ENCODE results near the gene CACNA1D.

CACNA1D gene

GRCh38 chr3:53764026-53764775 is 269.8 kb downstream of the CACNA1D start:
- DNase-seq, result no peak

DNA sequence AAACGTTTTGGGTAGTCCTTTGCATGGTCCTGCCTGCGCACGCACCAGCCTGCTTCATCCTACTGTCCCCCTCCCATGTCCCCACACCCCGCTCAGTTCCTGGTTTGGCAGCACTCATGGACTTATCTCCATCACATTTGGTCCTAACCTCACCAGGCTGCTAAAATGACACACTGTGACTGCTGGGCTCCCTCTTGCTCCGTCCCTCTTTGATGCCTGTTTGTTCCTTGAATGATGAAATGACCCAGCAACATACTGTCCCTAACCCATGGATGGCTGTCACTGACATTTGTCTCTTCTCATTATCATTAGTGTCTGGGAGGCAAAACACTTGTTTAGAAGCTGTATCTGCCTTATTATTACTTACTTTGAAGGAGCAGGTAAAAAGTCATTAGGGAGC is 271.3 kb downstream of the CACNA1D start:
- DNase-seq, result no peak

- no peak for DNase-seq
These were observed 272.3 kb downstream of the CACNA1D start for GRCh38 chr3:53766706-53767105.

GRCh38 chr3:53768478-53769459 is 274.4 kb downstream of the CACNA1D start:
- no peak for DNase-seq

DNA sequence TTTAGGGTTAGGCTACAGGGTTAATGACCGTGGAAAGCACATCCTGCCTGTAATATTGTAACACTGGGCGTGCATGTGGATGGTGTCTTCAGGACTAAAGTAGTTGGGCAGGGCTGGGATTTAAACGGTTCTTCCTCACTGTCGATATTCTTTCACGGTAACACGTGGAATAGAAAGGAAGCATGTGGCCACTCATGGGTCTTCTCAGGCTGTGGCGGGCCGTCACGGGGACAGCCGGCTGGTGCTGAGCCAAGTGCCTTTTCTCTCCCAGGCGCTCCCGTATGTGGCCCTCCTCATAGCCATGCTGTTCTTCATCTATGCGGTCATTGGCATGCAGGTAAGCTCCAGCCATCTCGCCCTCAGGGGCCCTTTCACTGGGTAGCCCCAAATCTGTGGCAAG is 278.2 kb downstream of the CACNA1D start:
- DNase-seq, result no peak

DNA sequence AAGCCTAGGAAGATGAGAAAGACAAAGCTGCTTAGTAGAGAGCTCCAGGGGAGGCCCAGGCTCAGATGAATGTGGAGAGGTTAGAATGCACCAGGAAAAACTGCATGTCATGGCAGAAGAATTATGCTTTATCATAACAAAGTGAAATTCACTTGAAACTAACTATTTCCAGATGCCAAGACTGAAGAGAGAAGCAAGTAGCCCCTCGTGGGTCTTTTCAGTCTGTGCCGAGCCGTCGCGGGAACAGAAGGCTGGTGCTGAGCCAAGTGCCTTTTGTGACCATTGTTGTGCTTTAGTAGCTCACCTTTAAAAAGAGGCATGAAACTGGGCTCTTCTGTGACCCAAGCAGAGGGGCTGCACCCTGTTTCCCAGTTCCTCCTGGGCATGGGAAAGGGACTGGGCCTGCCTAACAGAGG is 278.6 kb downstream of the CACNA1D start:
- no peak for DNase-seq

- peak; percentile 12 for DNase-seq
These were observed 279.4 kb downstream of the CACNA1D start for GRCh38 chr3:53773611-53774368.

- no peak for DNase-seq
These were observed 280.0 kb downstream of the CACNA1D start for GRCh38 chr3:53774414-53774813.

- no peak for DNase-seq
These were observed 280.6 kb downstream of the CACNA1D start for GRCh38 chr3:53775018-53775417.

DNA sequence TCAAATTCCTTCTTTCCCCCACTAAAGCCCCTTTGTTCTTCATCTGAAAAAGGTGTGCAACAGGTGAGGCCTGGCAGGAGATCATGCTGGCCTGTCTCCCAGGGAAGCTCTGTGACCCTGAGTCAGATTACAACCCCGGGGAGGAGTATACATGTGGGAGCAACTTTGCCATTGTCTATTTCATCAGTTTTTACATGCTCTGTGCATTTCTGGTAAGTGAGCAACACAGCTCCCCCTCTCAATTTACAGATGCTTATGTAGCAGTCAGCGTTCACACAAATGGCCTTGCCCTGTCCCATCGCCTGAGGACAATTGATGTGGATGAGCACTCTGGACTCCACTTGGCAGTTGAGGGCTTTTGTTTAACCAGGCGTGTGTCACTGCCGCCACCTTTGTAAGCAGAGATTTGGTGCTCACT is 281.4 kb downstream of the CACNA1D start:
- DNase-seq, result no peak

DNA sequence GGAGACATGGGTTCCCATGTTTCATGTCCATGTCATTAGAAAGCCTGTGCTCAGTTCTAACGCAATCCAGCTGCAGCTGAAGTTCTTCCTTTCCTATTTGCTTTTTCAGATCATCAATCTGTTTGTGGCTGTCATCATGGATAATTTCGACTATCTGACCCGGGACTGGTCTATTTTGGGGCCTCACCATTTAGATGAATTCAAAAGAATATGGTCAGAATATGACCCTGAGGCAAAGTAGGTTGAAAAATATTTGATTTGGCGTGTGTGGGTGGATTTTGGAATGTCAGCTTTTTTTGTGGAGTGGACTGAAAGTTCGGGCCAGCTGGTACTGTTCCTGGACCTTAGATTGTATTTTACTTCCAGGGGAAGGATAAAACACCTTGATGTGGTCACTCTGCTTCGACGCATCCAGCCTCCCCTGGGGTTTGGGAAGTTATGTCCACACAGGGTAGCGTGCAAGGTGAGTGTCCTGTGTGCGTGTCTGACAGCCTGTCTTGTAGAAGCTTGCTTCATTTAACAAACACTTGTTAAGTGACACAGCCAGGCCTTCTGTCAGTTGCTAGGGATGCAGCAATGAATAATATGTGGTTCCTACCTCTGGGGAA is 282.2 kb downstream of the CACNA1D start:
- DNase-seq, result no peak

GRCh38 chr3:53777468-53777867 is 283.1 kb downstream of the CACNA1D start:
- no peak for DNase-seq

GRCh38 chr3:53778153-53778552 is 283.7 kb downstream of the CACNA1D start:
- DNase-seq, result no peak

GRCh38 chr3:53780171-53780570 is 285.8 kb downstream of the CACNA1D start:
- DNase-seq, result no peak

- DNase-seq, result no peak
These were observed 286.4 kb downstream of the CACNA1D start for GRCh38 chr3:53780806-53781205.

- no peak for DNase-seq
These were observed 292.6 kb downstream of the CACNA1D start for GRCh38 chr3:53787016-53787415.

- DNase-seq, result no peak
These were observed 293.6 kb downstream of the CACNA1D start for GRCh38 chr3:53788038-53788437.

DNA sequence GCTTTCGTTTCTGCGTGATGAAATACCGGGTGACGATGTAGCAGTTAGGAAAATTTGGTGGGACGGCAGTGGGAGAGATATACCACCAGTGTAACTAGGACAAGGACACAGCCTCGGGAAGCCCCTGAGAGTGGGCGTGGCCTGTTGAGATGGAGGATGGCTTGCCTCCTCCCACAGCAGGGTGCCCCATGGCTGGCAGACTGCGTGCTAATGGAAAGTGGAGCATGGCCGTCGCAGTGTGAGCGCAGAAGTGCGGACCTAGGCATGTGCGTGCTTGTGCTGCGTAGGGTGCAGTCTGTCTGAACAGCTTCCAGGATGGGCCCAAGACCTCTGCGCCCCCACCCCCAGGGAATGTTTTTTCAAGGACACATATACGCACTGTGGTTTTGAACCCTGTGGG is 295.0 kb downstream of the CACNA1D start:
- no peak for DNase-seq

GRCh38 chr3:53790470-53790869 is 296.1 kb downstream of the CACNA1D start:
- DNase-seq, result no peak

DNA sequence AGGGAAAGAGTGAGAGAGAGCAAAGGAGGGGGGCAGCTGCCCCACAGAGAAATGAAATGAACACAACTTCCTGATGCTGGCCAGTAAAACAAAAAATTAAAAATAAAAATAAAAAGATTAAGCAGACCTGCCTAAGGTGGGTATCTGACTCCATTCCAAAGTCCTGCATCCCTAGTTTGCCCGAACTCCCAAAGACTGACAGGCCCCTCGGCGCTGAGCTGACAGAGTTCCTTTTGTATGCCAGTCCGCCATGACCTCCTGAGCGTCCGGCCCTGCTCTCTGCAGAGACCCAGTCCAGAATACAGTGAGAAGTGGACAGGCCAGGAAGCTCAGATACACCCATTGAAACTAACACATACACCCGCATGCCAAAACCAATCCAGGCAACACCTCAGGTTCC is 296.9 kb downstream of the CACNA1D start:
- no peak for DNase-seq

DNA sequence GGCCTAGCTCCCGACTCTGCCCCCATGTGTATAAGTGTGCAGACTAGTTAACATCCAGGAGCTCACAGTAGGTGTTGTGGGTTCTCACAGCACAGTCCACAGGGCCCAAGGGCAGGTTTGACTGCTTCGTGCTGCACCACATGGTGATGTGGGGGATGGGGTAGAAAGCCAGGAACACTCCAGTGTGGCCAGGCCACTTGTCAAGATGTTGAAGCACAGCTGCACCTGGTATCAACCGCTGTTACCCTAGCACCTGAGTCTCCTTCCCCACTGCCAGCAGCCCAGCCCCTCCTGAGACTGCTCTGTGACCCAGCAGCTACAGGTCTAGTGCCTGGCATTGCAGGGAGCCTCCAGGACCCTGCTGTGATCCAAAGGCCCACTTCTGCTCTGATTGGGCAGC is 298.5 kb downstream of the CACNA1D start:
- DNase-seq, result no peak

DNA sequence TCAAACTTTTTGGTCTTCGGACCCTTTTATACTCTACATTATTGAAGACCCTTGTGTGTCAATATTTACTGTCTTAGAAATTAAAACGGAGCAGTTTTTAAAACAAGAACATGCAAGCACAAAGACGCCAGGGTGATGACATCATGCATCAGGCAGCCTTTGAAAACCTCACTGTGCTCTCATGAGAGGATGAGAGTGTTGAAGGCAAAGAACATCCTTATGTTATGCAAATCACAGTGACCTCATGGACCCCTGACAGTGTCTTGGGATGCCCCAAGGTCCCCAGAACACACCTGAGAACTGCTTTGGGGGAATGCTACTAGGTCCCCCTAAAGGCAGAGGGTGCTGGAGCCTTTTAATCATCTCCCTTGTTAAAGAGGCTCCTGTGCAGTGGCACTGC is 300.2 kb downstream of the CACNA1D start:
- DNase-seq, result no peak

GRCh38 chr3:53795176-53795575 is 300.8 kb downstream of the CACNA1D start:
- DNase-seq, result no peak

All from hematopoietic multipotent progenitor cell treated with erythropoietin and hydrocortisone succinate and interleukin-3 and kit ligand, for 6 days (in vitro differentiated cells).